Measurements from ENCODE around the gene RALA.

RALA gene

GRCh38 chr7:39613577-39613976, 9.8 kb upstream of the RALA start:
- no peak for DNase-seq (ENCODE audit: low read depth in 2 of 2)

DNA sequence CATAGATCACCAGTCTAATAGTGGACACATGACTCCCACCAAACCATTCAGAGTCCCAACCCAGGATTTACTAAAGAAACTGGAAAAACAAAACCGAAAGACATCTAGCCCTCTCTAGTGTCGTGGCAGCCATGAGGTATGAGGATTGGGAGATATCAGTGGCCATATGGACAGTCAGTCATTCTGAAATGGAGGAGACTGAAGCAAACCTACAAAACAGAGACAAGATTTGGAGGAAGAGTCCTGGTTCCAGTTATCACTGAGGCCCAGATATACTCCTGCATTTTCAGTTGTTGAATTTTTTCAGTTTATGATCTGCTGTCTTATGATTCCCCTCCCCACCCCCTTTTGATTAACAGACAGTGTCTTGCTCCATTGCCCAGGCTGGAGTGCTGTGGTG, 9.1 kb upstream of the RALA start:
- DNase-seq (ENCODE audit: low read depth in 2 of 2): no peak

GRCh38 chr7:39615350-39615975, 7.9 kb upstream of the RALA start:
- DNase-seq (ENCODE audit: low read depth in 2 of 2): no peak

DNA sequence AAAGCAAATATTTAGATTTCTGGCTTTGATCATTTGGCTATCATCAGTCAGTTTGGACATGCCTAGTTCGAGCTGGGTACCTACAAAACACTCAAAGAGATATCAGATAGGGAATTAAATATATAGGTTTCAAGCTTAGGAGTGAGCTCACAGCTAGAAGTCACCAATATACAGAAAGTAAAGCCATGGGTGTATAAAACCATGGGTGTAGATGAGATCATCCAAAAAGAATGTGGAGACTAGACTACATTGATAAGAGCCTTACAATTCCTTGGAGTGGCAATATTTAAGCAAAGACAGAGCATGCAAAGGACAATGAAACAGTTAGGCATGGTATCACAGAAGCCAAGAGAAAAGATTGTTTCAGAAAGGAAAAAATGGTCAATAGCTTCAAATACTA, 7.2 kb upstream of the RALA start:
- no peak for DNase-seq (ENCODE audit: low read depth in 2 of 2)

DNA sequence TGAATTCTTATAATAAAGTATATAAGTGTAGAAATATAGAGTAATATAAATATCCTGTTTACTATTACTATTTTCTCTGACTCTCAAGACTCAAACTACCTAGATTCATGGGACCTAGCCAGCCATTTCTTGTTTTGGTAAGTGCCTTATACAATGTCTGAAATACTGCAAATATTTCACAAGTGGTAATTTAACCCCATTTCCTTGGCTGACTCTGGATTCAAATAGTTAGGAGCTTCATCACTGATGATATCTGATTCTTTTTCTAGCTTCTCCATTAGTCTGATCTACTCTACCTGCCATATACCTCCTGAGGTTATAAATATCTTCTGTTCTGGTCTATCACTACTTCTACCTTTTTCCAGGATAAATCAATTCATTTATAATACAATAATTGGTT, 6.4 kb upstream of the RALA start:
- no peak for DNase-seq (ENCODE audit: low read depth in 2 of 2)

GRCh38 chr7:39618868-39619267, 4.5 kb upstream of the RALA start:
- DNase-seq (ENCODE audit: low read depth in 2 of 2): no peak

DNA sequence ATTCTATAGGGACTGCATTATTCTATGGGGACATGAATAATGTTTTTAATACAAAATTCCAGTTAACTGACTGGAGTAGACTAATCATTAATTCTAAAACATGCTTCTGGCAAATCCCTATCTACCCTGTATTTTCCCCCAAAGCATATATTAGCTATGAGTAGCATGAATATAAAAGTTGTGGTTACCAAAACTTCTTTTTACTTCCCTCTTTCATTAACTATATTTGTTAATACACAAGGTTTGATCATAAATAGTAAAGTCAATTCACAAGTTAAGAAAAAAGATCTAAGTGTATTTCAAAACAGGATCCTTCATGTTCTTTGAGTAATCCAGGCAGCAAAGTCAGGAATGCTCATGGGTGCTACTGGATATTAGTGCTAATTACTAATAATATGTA, 2.9 kb upstream of the RALA start:
- no peak for DNase-seq (ENCODE audit: low read depth in 2 of 2)

- no peak for DNase-seq (ENCODE audit: low read depth in 2 of 2)
Measured at GRCh38 chr7:39621261-39621660, 2.1 kb upstream of the RALA start.

DNA sequence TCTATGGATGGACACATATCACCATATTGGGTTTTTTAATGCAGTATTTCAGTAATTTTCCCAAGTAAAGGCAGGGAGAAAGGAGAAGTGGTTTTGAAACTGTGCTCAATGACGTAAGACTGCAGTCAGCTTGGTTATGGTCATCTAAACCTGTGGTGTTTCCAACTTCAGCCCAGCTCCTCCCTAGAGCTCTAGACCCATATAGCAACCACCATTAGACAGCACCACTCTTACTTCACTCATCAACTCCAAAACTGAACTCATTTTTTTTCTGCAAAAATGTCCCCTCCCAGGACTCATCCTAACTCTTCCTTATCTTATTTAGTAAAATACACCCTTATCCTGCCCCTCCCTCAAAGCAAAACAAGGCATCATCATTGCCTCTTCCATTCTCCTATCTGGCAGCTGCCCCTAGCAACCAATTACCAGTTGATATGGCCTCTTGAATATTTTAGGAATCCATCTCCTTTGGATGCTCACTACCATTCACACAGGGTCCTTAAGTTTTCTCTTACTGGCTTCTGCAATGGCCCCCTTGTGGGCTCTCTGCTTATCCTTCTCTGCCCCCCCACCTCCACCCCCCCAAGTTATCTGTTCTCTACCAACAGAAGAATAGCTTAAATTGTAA, 1.5 kb upstream of the RALA start:
- DNase-seq (ENCODE audit: low read depth in 2 of 2): no peak

DNA sequence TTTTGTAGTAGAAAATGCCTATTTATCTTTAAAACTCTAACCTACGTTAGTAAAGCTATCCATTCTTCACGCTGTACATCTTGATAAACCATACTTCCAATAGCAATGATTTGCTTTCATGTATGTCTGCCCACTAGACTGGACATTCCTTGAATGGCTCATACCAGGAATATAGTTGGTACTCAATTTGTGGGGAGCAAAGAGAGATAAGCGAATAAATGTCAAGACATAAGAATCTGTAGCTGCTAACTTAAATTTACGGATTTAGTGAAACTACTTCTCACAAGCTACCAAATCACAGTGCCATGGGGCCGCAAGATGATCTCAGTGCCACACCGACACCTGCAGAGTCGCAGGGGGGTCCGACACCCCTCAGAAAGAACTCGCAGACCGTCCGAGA, 763 bp upstream of the RALA start:
- DNase-seq (ENCODE audit: low read depth in 2 of 2): no peak

DNA sequence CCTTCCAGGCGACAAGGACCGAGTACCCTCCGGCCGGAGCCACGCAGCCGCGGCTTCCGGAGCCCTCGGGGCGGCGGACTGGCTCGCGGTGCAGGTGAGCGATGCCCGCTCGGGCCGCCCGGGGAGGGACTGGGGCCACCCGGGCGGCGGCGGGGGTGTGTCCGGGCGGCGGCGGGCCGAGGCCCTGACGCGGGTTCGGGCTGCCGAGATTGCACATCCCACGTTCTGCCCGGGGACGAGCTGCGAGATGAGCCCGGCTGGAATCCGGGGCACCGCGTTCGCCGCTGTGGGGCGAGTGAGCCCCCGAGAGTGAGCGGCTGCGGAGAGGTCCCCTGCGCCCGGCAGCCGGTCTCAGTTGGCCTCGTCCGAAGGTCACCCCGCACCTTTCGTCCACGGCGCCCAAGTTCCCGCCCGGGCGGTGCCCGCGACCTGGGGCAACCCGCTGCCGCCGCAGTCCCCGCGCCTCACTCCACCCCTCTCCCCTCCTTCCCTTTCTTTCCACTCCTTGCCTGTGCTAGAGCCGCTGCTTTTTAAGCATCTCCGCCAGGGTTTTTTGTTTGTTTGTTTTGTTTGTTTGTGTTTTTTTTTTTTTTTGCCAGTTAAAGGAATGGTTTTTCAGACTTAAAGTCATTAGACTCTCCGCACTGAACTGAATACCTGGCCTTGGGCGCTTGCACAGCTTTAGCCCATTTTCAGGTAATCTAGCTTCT, 515 bp downstream of the RALA start:
- DNase-seq (ENCODE audit: low read depth in 2 of 2): no peak

DNA sequence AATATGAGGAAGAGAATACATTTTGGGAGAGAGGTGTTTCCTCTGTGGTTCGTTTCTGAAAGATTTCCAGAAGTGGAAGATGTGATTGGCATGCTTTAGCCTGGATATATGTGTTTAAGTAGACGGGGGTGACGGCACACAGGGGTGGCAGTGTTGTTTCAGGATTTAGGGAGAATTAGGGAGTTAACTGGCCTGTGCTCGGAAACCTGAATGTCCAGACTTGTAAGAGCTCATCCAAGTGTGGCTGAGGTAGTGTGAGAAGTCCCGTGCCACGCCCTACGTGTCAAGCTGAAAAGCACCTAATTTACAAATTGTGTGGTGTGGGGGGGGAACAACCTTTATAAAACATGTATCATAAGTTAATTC, 1.1 kb downstream of the RALA start:
- DNase-seq (ENCODE audit: low read depth in 2 of 2): peak in 1 of 2 donors; percentile 14

- no peak for DNase-seq (ENCODE audit: low read depth in 2 of 2)
Measured at GRCh38 chr7:39624935-39625694, 1.7 kb downstream of the RALA start.

DNA sequence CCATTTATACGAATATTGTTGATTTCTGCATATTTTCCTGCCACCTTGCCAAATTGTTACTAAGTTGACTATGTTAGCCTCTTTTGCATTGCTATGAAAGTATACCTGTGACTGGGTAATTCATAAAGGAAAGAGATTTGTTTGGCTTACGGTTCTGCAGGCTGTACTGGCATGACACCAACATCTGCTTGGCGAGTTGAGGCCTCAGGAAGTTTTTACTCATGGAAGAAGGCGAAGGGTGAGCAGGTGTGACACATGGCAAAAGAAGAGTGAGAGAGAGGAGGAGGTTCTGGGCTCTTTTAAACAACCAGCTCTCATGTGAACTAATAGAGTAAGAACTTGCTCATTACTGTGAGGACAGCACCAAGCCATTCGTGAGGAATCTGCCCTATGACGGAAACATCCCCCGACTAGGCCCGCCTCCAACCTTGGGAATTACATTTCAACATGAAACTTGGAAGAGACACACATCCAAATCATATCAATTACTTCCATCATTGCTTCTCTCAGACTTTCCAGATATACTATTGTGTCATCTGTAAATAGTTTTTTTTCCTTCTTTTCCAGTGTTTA, 8.4 kb downstream of the RALA start:
- no peak for DNase-seq (ENCODE audit: low read depth in 2 of 2)

- DNase-seq (ENCODE audit: low read depth in 2 of 2): no peak
Measured at GRCh38 chr7:39633563-39634477, 10.4 kb downstream of the RALA start.

DNA sequence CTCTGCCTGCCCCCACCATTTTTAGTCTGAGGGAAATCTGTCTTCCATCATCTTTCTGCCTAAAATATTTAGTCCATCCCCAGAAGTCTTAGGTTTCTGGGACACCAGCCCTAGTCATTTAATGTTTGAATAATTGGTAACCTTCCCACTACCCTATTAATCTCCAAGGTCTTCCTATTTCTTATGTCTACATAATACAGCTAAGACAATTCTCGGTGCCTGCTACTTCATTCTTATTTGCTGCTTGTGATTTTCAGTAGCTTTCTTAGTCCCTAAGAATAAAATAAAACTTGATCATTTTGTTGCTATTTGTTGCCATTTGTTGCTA, 11.1 kb downstream of the RALA start:
- no peak for DNase-seq (ENCODE audit: low read depth in 2 of 2)

GRCh38 chr7:39637400-39637799, 14.0 kb downstream of the RALA start:
- DNase-seq (ENCODE audit: low read depth in 2 of 2): no peak

- DNase-seq (ENCODE audit: low read depth in 2 of 2): no peak
Measured at GRCh38 chr7:39637963-39638485, 14.7 kb downstream of the RALA start.

- no peak for DNase-seq (ENCODE audit: low read depth in 2 of 2)
Measured at GRCh38 chr7:39642896-39643295, 19.5 kb downstream of the RALA start.

DNA sequence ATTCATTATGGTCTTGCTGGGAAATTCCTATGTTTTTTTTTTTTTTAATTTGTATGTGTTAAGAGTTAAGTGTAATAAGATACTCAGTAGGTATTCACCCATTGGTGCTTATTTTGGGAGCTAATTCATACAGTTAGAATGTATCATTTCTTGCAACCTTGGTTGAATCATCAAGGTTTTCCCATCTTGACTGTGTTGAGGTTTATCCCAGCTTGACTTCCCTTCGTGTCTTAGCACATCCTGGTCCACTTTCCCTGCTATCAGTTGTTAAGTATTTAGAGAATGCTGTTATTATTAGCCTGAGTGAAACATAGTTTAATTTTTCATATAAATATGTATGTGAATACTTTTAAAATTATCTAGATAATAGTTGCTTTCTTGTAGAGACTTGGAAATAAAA, 20.8 kb downstream of the RALA start:
- no peak for DNase-seq (ENCODE audit: low read depth in 2 of 2)

Measured in stimulated activated CD4-positive, alpha-beta T cell treated with anti-CD3 and anti-CD28 coated beads, Interleukin-15, amount 100 ng/mL, for 48 hours (primary cell).